NT2/D1 (cell line): ENCODE results near the gene BCL10.

ENCODE experiments used
- SUZ12 ChIP-seq: IDR thresholded peaks from 2 replicates; pipeline ENCODE4 v1.6.1; 2011; ENCODE audit not compliant: insufficient read length, insufficient read depth; ENCODE audit errors: extremely low read depth
- YY1 ChIP-seq: IDR thresholded peaks from 2 replicates; pipeline ENCODE4 v1.6.1; 2011; ENCODE audit not compliant: insufficient read length, insufficient read depth
- ZNF274 ChIP-seq: IDR thresholded peaks from 2 replicates; pipeline ENCODE4 v1.6.1; 2011; ENCODE audit warnings: mild to moderate bottlenecking, low read depth, low read length

DNA sequence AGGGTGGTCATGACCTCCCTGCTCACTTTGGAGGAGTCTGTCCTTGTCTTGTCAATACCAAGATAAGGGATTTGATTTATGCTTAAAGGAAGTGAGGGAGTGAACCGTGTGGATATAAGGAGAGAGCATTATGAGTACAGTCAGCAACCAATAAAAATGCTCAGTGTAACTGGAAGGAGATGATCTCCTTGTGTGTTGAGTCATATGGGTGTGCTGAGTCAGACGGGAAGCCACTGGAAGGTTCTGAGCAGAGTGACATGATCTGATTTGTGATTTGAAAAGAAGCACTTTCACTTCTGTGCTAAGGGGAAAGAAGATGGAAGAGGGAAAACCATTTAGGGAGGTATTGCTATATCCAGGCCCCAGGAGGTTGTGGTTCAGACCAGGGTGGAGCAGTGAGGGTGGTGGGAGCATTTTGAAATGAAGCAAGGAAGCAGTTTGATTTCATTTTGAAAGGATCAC is 2.5 kb upstream of the BCL10 start:
- TF ChIP-seq YY1 (no peak), SUZ12 (no peak), ZNF274 (no peak)
